IPS-NIHi7 (cell line): ENCODE data around the gene PSMD13.
"Not testable (repeated sequence)": the region's sequence is repeated elsewhere in the genome, so short reads cannot be mapped to it uniquely, and the experiment has no call there.

Experiments used
- DNase-seq: peaks from one replicate; pipeline ENCODE4 v3.0.0; 2012; ENCODE audit warnings: mixed read lengths; ENCODE audit errors: extremely low spot score

The PSMD13 gene

DNA sequence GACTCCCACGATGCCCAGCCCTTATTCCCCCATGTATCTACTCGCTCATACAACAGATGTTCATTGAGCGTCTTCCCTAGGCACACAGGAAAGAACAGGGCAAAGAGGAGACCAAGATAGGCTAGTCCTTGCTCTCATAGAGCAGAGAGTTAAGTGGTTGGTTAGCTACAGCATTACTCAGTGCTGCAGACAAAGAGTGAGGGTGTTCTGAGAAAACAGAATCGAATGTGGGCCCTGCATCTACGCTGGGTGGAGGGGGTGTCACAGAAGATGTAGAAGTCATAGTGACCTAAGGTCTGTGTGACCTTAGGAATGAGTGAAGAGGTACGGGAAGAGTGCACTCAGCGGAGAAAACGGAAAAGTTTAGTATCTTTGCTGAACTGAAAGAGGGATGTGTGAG lies 12.3 kb downstream of the PSMD13 start:
- DNase-seq: no peak

DNA sequence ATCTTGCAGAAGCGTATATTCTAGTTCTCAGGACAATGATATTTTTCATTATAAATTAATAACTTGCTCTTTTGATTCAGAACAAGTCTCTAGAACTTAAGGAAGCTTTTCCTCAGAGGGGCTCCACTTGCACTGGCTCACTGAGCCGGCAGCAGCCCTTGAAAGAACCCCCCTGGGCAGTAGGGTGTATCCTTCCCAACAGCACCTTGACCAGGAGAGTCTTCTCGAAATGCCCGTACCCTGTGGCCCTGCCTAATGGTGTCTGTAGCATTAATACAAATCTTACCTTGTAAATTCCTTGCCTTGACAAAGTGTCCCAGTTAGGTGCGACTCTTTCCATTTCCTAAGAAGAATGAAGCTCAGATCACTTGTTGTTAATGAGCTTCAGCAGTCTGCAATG lies 13.5 kb downstream of the PSMD13 start:
- DNase-seq: no peak

DNA sequence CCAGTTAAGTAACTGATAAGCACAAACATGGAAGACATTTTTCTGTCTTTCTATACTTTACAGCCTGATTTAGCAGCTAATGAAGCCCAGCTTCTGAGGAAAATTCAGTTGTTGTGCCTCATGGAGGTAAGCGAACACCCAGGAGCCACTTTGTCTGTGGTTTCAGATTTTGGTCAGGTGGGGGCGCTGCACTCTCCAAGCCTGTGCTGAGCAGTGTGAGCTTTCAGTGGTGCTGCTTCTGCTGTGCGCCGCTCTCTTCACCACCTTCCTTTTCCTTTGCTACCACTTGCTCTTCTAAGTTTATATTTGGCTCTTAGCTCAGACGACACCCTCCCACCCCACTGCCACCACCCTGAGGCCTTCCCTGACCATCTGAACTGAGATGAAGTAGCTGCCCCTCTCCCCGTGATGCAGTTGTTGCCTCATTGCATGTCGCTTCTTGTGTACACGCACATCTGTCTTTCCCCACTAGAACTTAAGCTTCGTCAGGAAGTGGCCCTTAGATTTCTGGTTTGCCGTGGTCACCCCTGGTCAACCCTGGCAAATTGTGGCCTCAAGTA lies 14.0 kb downstream of the PSMD13 start:
- DNase-seq: peak; percentile 85

DNA sequence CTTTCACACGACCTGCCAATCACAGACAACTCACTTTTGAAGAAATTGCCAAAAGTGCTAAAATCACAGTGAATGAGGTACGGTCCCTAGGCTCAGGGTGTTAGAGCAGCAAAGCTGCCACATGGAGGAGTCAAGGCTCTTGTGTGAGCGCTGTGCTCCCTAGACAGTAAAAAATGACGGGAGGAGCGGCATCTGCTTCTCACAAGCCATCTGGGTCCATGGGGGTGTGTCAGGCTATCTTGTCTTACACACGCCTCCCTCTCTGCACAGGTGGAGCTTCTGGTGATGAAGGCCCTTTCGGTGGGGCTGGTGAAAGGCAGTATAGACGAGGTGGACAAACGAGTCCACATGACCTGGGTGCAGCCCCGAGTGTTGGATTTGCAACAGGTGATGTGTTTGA lies 14.8 kb downstream of the PSMD13 start:
- DNase-seq: no peak

DNA sequence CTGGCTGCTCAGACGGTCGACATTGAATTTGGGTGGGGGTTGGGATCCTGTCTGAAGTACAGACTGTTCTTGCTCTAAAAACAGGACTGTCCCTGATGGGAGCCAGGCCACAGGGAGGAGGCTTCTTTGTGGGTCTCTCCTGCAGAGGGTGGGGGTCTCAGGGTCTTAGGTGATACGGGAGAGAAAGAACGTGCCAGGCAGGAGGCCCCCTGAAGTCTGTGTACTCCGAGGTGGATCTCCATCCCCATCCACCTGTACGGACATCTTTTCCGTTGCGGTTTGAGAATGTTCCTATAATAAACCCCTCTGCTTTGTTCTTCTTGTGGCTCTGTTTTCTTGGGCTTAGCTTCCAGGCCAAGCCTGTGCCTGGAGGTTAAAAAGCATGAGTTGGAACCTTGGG lies 15.9 kb downstream of the PSMD13 start:
- no peak for DNase-seq

DNA sequence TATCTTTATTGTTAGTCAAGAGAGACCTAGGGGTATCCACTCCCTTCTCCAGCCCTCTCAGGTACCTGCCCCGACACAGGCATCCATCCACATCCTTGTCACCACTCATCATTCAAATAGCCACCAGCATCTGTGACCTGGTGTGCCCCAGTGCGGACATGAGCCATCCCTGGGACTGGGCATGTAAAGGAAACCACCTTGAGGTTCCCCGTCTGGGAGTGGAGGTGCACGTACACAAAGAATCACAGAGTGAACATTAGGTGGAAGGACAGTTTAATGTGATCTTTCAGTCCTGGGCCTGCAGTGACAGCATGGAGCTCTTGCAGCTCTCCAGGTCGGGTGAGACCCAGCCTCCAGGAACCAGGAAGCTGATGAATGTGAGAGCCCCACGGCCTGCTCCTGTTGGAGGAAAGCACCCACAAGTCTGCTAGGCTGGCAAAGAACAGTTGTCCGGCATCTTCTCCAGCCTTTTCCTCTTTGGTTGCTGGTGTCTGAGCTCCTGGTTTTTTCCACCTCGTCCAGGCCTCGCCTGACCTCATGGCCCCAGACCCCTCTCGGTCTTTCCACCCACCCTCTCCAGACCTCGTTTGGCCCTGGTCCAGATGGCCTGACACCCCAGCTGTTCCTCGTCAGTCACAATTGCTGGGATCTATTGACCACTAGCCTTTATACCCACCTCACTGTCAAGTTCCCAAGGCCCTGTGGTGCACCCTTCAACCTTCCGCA lies 16.5 kb downstream of the PSMD13 start:
- DNase-seq: no peak

DNA sequence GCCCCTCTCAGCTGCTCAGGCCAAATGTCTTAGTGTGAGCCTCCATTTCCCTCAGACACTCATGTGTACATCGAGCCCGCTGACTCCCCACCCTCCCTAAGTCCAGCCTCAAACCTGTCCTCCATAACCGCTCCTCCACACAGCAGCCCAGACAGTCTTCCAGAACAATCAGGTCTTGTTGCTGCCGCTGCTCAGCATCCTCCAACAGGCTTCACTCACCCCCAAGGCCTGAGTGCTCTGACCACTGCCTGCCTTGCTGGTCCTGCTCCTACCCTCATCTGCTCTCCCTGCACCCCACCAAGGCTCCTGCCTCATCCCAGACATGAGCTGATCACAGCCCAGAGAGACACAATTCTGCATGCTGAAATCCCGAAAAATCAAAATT lies 17.1 kb downstream of the PSMD13 start:
- DNase-seq: no peak

DNA sequence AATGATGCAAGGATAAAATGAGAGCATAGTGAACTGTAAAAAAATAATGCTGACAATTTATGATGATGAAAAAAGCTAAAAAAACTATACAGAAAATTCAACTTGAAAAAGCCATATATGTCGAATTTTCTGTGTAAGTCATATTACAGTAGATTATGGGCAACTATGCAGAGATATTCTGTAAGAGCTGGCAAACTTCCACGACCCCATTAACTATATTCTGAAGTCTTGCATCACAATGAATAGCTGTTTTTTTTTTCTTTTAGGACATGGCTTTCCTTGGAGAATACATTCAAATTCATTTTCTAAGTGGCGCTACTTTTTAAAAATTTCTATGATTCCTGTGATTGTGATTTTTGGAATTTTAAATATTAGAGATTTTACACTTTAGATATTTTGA lies 18.4 kb downstream of the PSMD13 start:
- no peak for DNase-seq

DNA sequence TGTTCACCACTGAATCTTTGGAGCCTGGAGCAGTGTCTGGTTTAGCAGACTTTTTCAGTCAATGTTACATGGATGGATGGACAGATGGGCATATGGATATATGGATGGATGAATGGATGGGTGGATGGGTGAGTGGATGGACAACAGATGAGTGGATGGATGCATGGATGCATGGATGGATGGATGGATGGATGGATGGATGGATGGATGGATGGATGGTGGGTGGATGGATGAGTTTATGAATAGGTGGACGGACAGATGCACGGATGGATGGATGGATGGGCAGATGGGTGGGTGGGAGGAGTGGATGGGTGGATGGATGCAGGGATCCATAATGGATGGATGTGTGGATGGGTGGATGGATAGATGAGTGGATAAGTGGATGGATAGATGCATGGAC lies 19.0 kb downstream of the PSMD13 start:
- DNase-seq: no peak

DNA sequence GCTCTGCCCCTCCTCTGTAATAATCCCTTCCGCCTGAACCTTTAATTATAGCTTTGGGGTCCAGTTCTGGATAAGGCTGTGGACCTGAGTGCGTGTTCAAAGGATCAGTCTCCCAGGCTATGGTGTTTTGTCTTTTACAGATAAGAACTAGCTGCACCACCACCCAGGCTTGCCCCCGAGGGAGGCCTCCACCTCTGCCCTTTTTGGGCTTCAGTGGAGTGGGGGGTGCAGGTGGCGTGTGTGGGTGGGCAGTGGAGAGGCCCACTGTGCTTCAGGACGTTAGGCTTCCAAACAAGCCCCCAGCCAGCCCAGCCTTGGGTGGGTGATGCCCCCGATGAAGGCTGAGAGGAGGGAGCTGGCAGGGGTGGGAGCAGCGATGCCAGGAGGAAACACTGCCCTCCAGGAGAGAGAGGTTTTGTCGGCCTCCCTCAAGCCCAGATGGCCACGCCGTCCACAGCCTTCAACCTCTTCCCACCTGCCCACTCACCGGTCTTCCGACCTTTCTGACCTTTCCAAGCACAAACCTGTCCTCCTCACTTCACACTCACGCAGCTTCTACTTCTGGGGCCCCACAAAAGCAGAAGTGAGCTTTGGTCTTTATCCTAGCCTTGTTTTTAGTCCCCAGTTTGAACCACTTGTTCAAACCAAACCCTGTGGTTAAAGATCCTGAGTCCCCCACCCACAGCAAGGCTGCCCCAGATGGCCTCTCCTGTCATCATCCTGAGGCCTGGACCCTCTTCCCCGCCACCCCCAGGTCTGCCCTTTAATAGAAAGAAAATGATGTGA lies 20.4 kb downstream of the PSMD13 start:
- no peak for DNase-seq

DNA sequence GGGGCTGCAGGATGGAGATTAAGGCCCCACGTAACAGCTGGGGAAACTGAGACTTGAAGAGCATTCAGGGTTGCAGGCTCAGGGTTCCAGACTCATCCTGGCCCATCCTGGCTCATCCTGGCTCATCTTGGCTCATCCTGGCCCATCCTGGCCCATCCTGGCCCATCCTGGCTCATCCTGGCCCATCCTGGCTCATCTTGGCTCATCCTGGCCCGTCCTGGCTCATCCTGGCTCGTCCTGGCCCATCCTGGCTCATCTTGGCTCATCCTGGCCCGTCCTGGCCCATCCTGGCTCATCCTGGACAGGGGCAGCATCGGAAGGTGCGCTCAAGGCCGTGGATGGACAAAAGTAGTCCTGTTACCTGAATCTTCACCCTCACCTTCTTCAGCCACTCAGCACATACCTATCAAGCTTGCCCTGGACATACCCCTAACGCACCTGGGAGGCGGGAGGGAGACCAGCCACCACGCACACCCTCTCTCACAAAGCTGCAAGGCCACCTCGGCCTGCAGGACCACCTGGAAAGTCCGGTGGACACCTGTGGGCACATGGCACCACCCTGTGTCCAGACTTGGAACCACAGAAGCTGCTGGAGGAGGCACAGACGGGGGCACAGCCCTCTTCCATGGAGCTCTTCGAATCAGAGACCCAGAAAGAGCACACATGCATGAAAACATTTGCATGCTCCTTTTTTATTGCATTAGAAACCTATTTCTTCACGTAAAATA lies 21.2 kb downstream of the PSMD13 start:
- no peak for DNase-seq

DNA sequence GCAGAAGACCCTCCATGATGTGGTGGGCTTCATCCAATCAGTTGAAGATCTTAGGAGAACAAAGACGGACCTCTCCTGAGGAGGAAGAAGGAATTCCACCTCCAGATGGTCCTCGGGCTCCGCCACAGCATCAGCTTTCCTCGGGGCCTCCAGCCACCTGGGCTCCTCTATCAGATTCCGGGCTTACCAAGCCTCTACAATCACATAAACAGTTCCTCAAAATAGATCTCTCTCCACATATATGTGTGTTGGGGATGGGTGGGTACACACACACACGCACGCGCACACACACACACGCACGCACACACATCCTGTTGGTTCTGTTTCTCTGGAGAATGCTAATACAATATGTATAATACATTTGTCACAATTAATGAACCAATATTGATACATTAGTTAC lies 22.6 kb downstream of the PSMD13 start:
- no peak for DNase-seq

DNA sequence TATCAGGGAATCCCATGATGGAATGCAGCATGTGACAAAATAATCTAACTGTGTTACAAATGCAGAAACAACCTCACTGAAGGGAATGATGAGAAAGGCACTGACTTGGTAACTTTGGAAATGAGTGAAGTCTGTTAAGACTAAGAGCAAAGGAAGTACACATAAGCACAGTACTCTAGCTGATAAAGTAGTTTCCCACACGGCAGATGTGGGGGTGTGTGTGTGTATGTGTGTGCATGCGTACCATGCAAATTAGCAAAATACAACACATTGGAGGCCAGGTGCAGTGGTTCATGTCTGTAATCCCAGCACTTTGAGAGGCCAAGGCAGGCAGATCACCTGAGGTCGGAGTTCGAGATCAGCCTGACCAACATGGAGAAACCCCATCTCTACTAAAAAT lies 24.8 kb downstream of the PSMD13 start:
- no peak for DNase-seq

DNA sequence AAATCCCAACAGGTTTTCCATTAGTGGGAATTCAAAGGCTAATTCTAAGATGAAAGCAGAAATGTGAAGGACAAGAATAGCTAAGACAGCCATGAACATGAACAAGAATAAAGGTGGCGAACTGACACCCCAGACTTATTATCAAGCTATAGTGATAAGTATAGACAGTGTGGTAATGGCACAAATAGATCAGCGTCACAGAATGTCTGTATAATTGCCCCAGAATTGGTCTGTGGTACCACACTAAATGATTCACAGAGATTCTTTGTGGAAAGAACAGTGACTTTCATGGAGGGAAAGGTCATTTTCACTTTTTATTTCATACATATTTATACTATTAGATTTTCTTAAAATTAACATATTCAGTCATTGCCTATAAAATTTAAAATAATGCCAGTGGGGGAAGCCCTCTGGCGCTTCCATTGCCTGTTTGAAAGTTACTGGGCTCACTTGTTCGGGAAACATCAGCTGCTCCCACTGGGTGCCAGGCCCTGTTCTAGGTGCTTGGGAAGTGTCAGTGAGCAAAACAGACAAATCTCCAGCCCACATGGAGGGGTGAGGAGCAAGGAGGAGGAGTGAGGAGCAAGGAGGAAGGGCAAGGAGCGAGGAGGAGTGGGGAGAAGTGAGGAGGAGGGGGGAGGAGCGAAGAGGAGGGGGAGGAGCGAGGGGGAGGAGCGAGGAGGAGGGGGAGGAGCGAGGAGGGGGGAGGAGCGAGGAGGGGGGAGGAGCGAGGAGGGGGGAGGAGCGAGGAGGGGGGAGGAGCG lies 30.1 kb downstream of the PSMD13 start:
- DNase-seq: no peak

DNA sequence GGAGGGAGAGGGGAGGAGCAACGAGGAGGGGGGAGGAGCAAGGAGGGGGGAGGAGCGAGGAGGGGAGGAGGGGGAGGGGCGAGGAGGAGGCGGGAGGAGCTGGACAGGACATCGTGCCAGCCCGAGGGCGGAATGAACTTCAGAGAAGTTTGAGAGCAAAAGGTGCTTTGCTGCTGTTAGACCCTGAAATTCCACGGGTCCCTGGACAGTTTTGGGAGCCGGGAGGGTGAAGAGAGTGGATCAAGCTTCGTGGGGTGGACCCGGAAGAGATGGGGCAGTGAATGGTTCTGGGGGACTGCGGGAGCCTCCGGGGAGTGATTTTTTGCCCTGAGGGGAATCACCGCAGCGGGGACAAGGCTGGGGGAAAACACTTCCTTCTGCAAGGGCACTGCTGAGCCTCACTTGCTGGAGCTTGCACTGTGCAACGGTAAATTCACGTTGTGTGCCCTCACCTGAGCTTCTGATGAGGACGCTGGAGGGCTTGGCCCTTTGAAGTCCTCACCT lies 30.8 kb downstream of the PSMD13 start:
- DNase-seq: no peak

DNA sequence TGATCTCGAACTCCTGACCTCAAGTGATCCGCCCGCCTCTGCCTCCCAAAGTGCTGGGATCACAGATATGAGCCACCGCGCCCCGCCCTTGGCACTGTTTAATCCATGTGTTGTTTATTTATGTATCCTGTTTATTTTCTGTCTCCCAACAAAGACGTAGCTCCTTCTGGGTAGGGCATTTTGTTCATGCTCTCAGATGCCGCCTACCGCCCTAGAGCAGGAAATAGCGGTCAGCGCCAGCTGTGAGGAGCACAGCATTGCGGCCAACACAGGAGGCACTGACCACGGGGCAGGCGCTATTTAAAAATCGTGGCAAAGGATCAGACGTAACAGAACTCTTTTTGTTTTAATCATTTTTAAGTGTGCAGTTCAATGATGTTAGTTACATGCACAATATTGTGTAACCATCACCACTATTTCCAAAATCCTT lies 32.0 kb downstream of the PSMD13 start:
- not testable (repeated sequence) for DNase-seq

DNA sequence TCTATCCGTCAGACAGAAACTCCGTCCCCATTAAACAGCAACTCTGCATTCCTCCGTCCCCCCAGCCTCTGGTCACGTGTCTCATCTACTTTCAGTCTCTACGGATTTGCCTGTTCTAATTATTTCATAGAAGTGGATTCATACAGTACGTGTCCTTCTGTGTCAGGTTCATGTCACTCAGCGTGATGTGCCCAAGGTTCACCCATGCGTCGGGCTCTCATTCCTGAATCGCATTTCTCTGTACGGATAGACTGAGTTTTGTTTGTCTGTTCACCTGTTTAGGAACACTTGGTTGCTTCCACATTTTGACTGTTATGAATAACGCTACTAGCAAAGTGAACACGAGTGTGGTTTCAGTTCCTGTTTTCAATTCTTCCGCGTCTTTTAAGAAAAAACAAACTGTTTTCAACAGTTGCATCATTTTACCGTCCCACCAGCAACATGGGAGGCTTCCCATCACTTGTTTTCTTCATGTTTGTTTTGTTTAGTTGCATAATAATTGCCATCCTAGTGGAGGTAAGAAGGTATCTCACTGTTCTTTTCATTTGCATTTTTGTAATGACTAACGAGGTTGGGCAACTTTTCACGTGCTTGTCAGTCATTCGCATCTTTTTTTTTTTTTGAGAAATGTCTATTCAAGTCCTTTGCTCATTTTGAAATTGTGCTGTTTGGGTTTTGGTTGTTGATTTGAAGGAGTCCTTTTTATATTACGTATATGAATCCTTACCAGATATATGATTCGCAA lies 32.5 kb downstream of the PSMD13 start:
- no peak for DNase-seq

DNA sequence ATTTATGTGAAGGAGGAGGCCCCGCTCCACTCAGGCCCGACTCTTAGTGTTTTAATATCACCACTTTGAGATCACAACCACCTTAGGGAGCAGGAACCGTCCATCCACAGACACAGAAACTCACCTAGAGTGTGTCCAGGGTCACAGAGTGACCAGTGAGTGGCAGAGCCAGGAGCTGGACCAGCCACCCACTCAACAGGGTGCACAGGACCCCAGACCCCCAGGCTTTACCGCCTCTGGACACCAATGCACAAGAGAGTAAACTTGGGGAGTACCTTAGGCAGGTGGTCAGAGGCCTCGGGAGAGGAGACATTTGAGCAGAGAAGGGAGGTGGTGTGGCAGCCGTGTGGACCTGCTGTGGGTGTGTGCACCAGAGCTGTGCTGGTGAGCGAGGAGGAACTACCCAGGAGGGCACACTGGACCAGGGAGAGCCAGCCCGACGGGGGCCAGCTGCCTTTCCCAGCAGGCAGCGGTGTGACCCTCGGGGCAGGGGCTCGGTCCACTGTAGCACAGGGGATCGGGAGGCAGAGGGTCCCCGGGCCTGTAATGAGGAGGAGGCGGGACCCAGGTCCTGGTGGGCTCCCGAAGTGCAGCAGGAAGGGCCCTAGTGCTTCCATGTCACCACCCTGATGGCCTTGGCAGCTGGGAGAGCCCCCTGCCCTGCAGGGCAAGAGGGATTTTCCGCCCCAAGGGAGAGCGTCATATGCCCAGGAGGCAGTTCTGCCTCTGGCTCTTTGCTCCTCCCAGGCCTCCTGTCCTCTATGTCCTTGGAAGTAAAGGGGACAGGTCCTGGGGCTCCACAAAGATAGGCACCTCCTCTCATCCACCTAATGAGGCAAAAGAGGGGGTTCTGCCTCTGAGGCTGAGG lies 33.9 kb downstream of the PSMD13 start:
- DNase-seq: peak; percentile 6

DNA sequence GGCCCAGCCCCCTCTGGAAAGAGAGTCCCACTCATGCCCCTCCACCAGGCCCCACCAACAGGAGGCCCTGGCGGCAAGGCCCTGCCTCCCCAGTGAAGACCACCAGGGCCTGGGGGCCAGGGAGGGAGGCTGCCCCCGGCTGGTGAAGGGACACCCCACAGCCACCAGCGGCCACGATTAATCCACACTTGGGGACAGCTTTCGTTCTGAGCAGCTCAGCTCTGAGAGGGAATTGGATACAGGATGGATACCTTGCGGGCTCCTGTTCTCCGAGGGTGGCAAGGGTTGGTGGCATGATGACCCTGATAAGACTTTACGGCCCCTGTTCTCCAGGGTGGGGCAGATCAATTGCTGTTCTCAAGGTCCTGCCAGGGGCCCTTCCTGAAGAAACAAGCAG lies 34.5 kb downstream of the PSMD13 start:
- DNase-seq: peak; percentile 4
